ENCODE measurements around the gene TMOD1. TPM values are rescaled to one million over a fixed set of nuclear protein-coding genes. Genes with fewer than 3 reads are reported as not detected.

Gene TMOD1
- polyA plus RNA-seq, 1 experiment = 0.10 TPM

DNA sequence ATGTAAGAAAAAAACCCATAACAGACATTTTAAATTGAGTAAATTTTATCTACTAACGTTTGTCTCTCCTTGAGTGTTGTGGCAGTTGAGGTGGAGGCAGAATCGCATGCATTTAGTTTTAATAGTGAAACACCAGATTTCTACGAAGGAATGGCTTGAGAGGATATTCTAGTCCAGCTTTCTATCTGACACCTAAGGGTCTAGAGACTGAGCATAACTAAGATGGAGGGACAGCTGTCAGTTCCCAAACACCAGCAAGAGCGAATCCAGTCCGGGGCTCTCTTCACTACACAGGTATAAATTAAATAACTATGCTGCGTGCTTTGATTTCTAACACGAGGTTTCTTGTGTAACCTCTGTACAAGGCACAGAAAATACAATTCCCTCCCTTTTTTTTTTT, 133.6 kb downstream of the TMOD1 start:
- ChIA-PET CTCF (interaction anchor here (0.7 kb wide), 1 partner anchor 12 kb away, joined by 3 read pairs; no protein-coding TSS in a partner anchor), POLR2A (interaction anchor here (0.5 kb wide), 1 partner anchor 288 kb away, joined by 3 read pairs; the partner anchor contains the start of gene TRMO)
- DNase-seq (ENCODE audit: low read depth, low spot score) = no peak
- H3K4me3 ChIP-seq (ENCODE audit: low read depth, low read length) = peak overlapping the region; percentile 97
- TF ChIP-seq, protein P1, sequence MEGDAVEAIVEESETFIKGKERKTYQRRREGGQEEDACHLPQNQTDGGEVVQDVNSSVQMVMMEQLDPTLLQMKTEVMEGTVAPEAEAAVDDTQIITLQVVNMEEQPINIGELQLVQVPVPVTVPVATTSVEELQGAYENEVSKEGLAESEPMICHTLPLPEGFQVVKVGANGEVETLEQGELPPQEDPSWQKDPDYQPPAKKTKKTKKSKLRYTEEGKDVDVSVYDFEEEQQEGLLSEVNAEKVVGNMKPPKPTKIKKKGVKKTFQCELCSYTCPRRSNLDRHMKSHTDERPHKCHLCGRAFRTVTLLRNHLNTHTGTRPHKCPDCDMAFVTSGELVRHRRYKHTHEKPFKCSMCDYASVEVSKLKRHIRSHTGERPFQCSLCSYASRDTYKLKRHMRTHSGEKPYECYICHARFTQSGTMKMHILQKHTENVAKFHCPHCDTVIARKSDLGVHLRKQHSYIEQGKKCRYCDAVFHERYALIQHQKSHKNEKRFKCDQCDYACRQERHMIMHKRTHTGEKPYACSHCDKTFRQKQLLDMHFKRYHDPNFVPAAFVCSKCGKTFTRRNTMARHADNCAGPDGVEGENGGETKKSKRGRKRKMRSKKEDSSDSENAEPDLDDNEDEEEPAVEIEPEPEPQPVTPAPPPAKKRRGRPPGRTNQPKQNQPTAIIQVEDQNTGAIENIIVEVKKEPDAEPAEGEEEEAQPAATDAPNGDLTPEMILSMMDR (IDR thresholded peaks at IDR 0.05; ENCODE audit: low read depth, low read length) = no peak
- no peaks in the 10 kb centered on the region; the same call in 1 of the 2 replicates for H3K9me3 ChIP-seq (ENCODE audit: control insufficient read depth, insufficient read depth, low read length)
- H3K27me3 ChIP-seq (ENCODE audit: control insufficient read depth, insufficient read depth, low read length) = no peaks in the 10 kb centered on the region
- no peak overlapping the region for H3K27ac ChIP-seq (ENCODE audit: low read depth, low read length)

DNA sequence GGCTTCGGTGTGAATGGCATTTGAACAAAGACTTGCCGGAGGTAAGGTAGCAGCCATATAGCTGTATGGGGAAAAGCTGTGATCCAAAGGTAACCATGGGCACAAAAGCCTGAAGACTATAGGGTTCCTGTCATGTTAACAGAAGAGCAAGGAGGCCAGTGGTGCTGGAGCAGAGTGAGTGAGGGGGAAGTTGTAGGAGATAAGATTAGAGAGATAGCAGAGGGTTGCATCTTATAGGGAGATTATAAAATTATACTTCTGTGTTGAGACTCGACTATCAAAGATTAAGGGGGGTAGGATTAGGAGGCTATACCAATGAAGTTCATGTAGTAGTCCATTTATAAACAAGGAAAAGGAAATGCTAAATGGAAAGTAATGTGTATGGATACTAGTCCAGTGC, 135.4 kb downstream of the TMOD1 start:
- Histone ChIP-seq H3K27ac (ENCODE audit: low read depth, low read length) (no peak overlapping the region), H3K4me3 (ENCODE audit: low read depth, low read length) (no peak overlapping the region), H3K9me3 (ENCODE audit: control insufficient read depth, insufficient read depth, low read length) (no peaks in the 10 kb centered on the region; the same call in 1 of the 2 replicates), H3K27me3 (ENCODE audit: control insufficient read depth, insufficient read depth, low read length) (no peaks in the 10 kb centered on the region)
- TF ChIP-seq, protein P1 (IDR thresholded peaks at IDR 0.05; ENCODE audit: low read depth, low read length) = no peak
- DNase-seq (ENCODE audit: low read depth, low spot score) = no peak
- ChIA-PET CTCF (interaction anchor here (1.7 kb wide), 1 partner anchor 21 kb away, joined by 4 read pairs; no protein-coding TSS in a partner anchor), POLR2A (interaction anchor here (0.7 kb wide), 1 partner anchor 41 kb away, joined by 3 read pairs; no protein-coding TSS in a partner anchor)

DNA sequence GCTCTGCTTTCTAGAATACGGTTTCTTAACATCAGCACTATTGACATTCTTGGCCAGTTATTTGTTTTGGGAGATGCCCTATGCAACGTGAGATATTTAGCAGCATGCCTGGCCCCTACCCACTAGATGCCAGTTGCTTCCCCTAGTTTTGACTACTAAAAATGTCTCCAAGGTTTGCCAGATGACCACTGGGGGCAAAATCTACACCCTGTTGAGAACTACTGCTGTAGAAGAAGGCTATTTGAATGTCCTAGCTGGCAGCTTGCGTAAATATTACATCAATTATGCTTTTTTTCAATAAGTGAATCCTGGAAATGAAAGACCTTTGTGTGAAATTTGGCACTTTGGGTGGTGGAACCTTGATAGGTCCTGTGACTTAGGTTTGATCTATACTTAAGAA, 137.2 kb downstream of the TMOD1 start:
- H3K27ac ChIP-seq (ENCODE audit: low read depth, low read length) = no peak overlapping the region
- no peaks in the 10 kb centered on the region for H3K27me3 ChIP-seq (ENCODE audit: control insufficient read depth, insufficient read depth, low read length)
- H3K4me3 ChIP-seq (ENCODE audit: low read depth, low read length) = no peak overlapping the region
- TF ChIP-seq, protein P1 (IDR thresholded peaks at IDR 0.05; ENCODE audit: low read depth, low read length) = peak; percentile 26
- no peak for DNase-seq (ENCODE audit: low read depth, low spot score)
- H3K9me3 ChIP-seq (ENCODE audit: control insufficient read depth, insufficient read depth, low read length) = no peaks in the 10 kb centered on the region; the same call in 1 of the 2 replicates
- POLR2A ChIA-PET = interaction anchor here (0.6 kb wide), 1 partner anchor 284 kb away, joined by 3 read pairs; the partner anchor contains the start of gene TRMO
- CTCF ChIA-PET = interaction anchor here (1.7 kb wide), 1 partner anchor 23 kb away, joined by 7 read pairs; no protein-coding TSS in a partner anchor

DNA sequence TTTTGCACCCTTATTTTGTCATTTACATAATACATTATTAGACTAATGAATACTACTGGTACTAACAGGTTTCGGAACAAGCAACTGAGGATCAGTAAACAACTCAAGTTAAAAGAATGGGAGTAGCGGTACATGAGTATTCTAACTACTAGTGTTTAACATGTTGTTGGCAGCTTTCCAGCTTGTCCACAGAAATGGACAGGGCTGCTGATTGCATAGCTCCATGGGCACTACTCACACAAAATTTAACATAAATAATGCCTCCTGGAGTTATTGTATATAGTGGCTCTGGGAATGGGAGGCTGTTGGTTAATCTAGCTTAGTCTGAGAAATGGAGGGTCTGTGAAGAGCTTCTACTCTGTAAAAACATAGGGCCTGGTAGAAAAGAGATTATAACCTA, 138.9 kb downstream of the TMOD1 start:
- TF ChIP-seq, protein P1 (IDR thresholded peaks at IDR 0.05; ENCODE audit: low read depth, low read length) = no peak
- H3K27ac ChIP-seq (ENCODE audit: low read depth, low read length) = no peak overlapping the region
- H3K9me3 ChIP-seq (ENCODE audit: control insufficient read depth, insufficient read depth, low read length) = no peaks in the 10 kb centered on the region; the same call in 1 of the 2 replicates
- H3K4me3 ChIP-seq (ENCODE audit: low read depth, low read length) = no peak overlapping the region
- CTCF ChIA-PET = interaction anchor here (1.5 to 1.7 kb wide), 2 partner anchors 25 to 171 kb away, joined by 4 to 7 read pairs; no protein-coding TSS in a partner anchor
- H3K27me3 ChIP-seq (ENCODE audit: control insufficient read depth, insufficient read depth, low read length) = no peaks in the 10 kb centered on the region
- no peak for DNase-seq (ENCODE audit: low read depth, low spot score)
- POLR2A ChIA-PET = interaction anchor here (0.7 kb wide), 1 partner anchor 9 kb away, joined by 4 read pairs; no protein-coding TSS in a partner anchor

DNA sequence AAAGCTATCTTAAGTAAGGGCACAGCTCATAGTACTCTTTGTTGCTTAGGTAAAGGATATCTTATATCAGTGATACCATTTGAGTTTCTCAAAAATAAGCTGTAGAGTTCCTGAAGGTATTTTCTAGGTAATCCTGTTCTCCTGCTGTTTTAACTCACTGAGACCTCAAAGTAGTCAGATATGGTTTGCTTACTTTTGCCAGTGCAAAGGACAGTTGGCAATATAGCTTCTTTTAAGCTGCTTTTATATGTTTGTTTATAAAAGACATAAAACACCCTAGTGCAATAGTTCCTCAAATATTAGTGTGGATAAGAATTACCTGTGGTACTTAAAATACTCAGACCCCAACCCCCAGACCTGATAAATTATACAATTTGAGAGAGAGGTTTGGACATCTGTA, 144.3 kb downstream of the TMOD1 start:
- CTCF ChIA-PET = interaction anchor here (0.6 to 1.0 kb wide), 4 partner anchors 15 to 255 kb away, joined by 3 to 5 read pairs (median 3); partner anchors contain the start of gene TMOD1
- no peak for DNase-seq (ENCODE audit: low read depth, low spot score)
- H3K9me3 ChIP-seq (ENCODE audit: control insufficient read depth, insufficient read depth, low read length) = no peaks in the 10 kb centered on the region
- TF ChIP-seq, protein P1 (IDR thresholded peaks at IDR 0.05; ENCODE audit: low read depth, low read length) = no peak
- no peak overlapping the region for H3K4me3 ChIP-seq (ENCODE audit: low read depth, low read length)
- POLR2A ChIA-PET = interaction anchor here (1.3 kb wide), 1 partner anchor 12 kb away, joined by 3 read pairs; the partner anchor contains the start of genes NCBP1 and TSTD2
- H3K27ac ChIP-seq (ENCODE audit: low read depth, low read length) = no peak overlapping the region
- no peaks in the 10 kb centered on the region for H3K27me3 ChIP-seq (ENCODE audit: control insufficient read depth, insufficient read depth, low read length)
